ENCODE data around the gene UBE2QL1.

- no peak for TF ChIP-seq POLR2AphosphoS5 (IDR thresholded peaks at IDR 0.05; ENCODE audit: low read depth, low read length)
- TF ChIP-seq POLR2A (IDR thresholded peaks at IDR 0.05; ENCODE audit: low read depth, low read length), result no peak
- TF ChIP-seq TAF1 (IDR thresholded peaks at IDR 0.05; ENCODE audit: borderline replicate concordance, low read depth, low read length), result no peak
Observed at GRCh38 chr5:6452622-6453504, 4.2 kb downstream of the UBE2QL1 start.
